ENCODE results near the gene BGLAP.

BGLAP gene

GRCh38 chr1:156257711-156258110, 15.7 kb downstream of the BGLAP start:
- no peak for DNase-seq (ENCODE audit: low spot score)

GRCh38 chr1:156258859-156259258, 16.9 kb downstream of the BGLAP start:
- DNase-seq (ENCODE audit: low spot score): no peak

- no peak for DNase-seq (ENCODE audit: low spot score)
Measured at GRCh38 chr1:156259805-156260204, 17.8 kb downstream of the BGLAP start.

GRCh38 chr1:156260896-156261295, 18.9 kb downstream of the BGLAP start:
- no peak for DNase-seq (ENCODE audit: low spot score)

GRCh38 chr1:156262461-156263287, 20.7 kb downstream of the BGLAP start:
- DNase-seq (ENCODE audit: low spot score): peak; percentile 31

- no peak for DNase-seq (ENCODE audit: low spot score)
Measured at GRCh38 chr1:156263288-156263655, 21.3 kb downstream of the BGLAP start.

- DNase-seq (ENCODE audit: low spot score): no peak
Measured at GRCh38 chr1:156266051-156266450, 24.1 kb downstream of the BGLAP start.

GRCh38 chr1:156268336-156268735, 26.4 kb downstream of the BGLAP start:
- no peak for DNase-seq (ENCODE audit: low spot score)

GRCh38 chr1:156270314-156270713, 28.3 kb downstream of the BGLAP start:
- no peak for DNase-seq (ENCODE audit: low spot score)

GRCh38 chr1:156276532-156276931, 34.5 kb downstream of the BGLAP start:
- no peak for DNase-seq (ENCODE audit: low spot score)

- DNase-seq (ENCODE audit: low spot score): no peak
Measured at GRCh38 chr1:156276966-156277381, 35.0 kb downstream of the BGLAP start.

GRCh38 chr1:156279837-156280236, 37.9 kb downstream of the BGLAP start:
- no peak for DNase-seq (ENCODE audit: low spot score)

GRCh38 chr1:156281281-156281680, 39.3 kb downstream of the BGLAP start:
- no peak for DNase-seq (ENCODE audit: low spot score)

- peak; percentile 70 for DNase-seq (ENCODE audit: low spot score)
Measured at GRCh38 chr1:156281693-156282478, 39.9 kb downstream of the BGLAP start.

GRCh38 chr1:156282479-156283222, 40.7 kb downstream of the BGLAP start, which contains the start of gene SMG5:
Gene SMG5 (minus strand): TSS chr1:156282825. CDS start chr1:156282680, 145 bp downstream.
- peak; percentile 98 for DNase-seq (ENCODE audit: low spot score)

GRCh38 chr1:156283521-156283920, 41.5 kb downstream of the BGLAP start:
- no peak for DNase-seq (ENCODE audit: low spot score)

GRCh38 chr1:156284112-156284511, 42.1 kb downstream of the BGLAP start, which contains the start of gene TMEM79:
Gene TMEM79 (plus strand): TSS chr1:156284325. CDS start chr1:156285227, 902 bp downstream.
- DNase-seq (ENCODE audit: low spot score): no peak

- no peak for DNase-seq (ENCODE audit: low spot score)
Measured at GRCh38 chr1:156284757-156285156, 42.8 kb downstream of the BGLAP start.

GRCh38 chr1:156285437-156285836, 43.5 kb downstream of the BGLAP start:
- no peak for DNase-seq (ENCODE audit: low spot score)

GRCh38 chr1:156286061-156286460, 44.1 kb downstream of the BGLAP start:
- no peak for DNase-seq (ENCODE audit: low spot score)

- no peak for DNase-seq (ENCODE audit: low spot score)
Measured at GRCh38 chr1:156289857-156290256, 47.9 kb downstream of the BGLAP start.

Data from LoVo (cell line).